Endothelial cell of umbilical vein (primary cell): ENCODE data around the gene DAND5. TPM values are rescaled to one million over a fixed set of nuclear protein-coding genes. Genes with fewer than 3 reads are reported as not detected.

ENCODE experiments used
- BruUV-seq: library from RNA; stranded (reverse); fragments of 400-500 nt; replicated peaks from 2 replicates; lab custom pipeline; 2021; lab: Mats Ljungman, UMichigan
- CTCF ChIA-PET: fragments of 300-600, 350-600 bp; sonication (Branson Sonifier 250); formaldehyde crosslinking; loops from one replicate; lab custom pipeline; 2021; ENCODE audit warnings: antibody characterized with exemption, inconsistent platforms; lab: Charles Lee
- POLR2A ChIA-PET: fragments of 300-600, 350-600 bp; sonication (Branson Sonifier 250); formaldehyde crosslinking; loops from one replicate; lab custom pipeline; 2021; ENCODE audit warnings: antibody characterized with exemption, inconsistent platforms; lab: Charles Lee
- DNase-seq: peaks from one replicate; pipeline ENCODE4 v3.0.0-alpha.2; 2011; ENCODE audit warnings: low read depth, low spot score
- FAIRE-seq: peaks from 2 replicates; lab custom pipeline; 2011; peaks lifted over from hg19 to GRCh38; lab: Jason Lieb, UNC
- H2AFZ ChIP-seq: 2 replicates; pipeline ENCODE4 v1.6.0; 2012; ENCODE audit warnings: low read depth, low read length, control low read depth, inconsistent platforms
- H3K27ac ChIP-seq: 2 replicates; pipeline ENCODE4 v1.5.1; 2011; ENCODE audit warnings: low read depth, mild to moderate bottlenecking, control low read depth, low read length, moderate library complexity; ENCODE audit not compliant: insufficient read depth
- H3K27me3 ChIP-seq, 2 experiments: 2 replicates each; pipeline versions ENCODE4 v1.6.0 to v1.6.1; 2011; ENCODE audit warnings: low read length in 2 of 2, mixed read lengths in 1 of 2; ENCODE audit not compliant: control insufficient read depth in 2 of 2, insufficient read depth in 2 of 2
- H3K36me3 ChIP-seq, 2 experiments: 2 replicates in 1 of 2; 3 replicates in 1 of 2; pipeline ENCODE4 v1.5.1; 2011; ENCODE audit warnings: low read length in 2 of 2, mild to moderate bottlenecking in 1 of 2, moderate library complexity in 1 of 2; ENCODE audit not compliant: control insufficient read depth in 2 of 2, insufficient read depth in 2 of 2; ENCODE audit errors: extremely low read depth in 1 of 2
- H3K4me1 ChIP-seq: 3 replicates; pipeline ENCODE4 v1.5.1; 2011; ENCODE audit warnings: mild to moderate bottlenecking, low read length; ENCODE audit not compliant: control insufficient read depth, insufficient read depth; ENCODE audit errors: extremely low read depth
- H3K4me2 ChIP-seq: 2 replicates; pipeline ENCODE4 v1.6.1; 2011; ENCODE audit warnings: low read length, control low read depth, mixed read lengths; ENCODE audit not compliant: insufficient read depth
- H3K4me3 ChIP-seq, 3 experiments: fragments of 200-600 bp in 1 of 3; sonication (generic), shearing (Covaris generic) in 1 of 3; replicated peaks in 1 of 3; 2 replicates each; pipeline ENCODE4 v1.5.1; 2011 to 2016; ENCODE audit warnings: control low read depth in 3 of 3, low read length in 3 of 3, mild to moderate bottlenecking in 2 of 3, inconsistent platforms in 1 of 3, low read depth in 1 of 3, moderate library complexity in 1 of 3; ENCODE audit not compliant: insufficient read depth in 1 of 3
- H3K79me2 ChIP-seq: 2 replicates; pipeline ENCODE4 v1.6.0; 2012; ENCODE audit warnings: low read length, inconsistent platforms; ENCODE audit not compliant: control insufficient read depth, insufficient read depth
- H3K9ac ChIP-seq: replicated peaks from 2 replicates; pipeline ENCODE3; 2011; ENCODE audit warnings: low read length, control low read depth; ENCODE audit not compliant: insufficient read depth; ENCODE audit errors: extremely low read depth
- H3K9me1 ChIP-seq: replicated peaks from 3 replicates; pipeline ENCODE4 v1.6.0; 2011; ENCODE audit warnings: mild to moderate bottlenecking, low read length; ENCODE audit not compliant: control insufficient read depth, insufficient read depth; ENCODE audit errors: extremely low read depth
- H3K9me3 ChIP-seq: replicated peaks from 2 replicates; pipeline ENCODE4 v1.5.1; 2012; ENCODE audit warnings: low read length, inconsistent platforms; ENCODE audit not compliant: control insufficient read depth, insufficient read depth
- H4K20me1 ChIP-seq: replicated peaks from 2 replicates; pipeline ENCODE3; 2011; ENCODE audit warnings: mild to moderate bottlenecking, low read length; ENCODE audit not compliant: control insufficient read depth, insufficient read depth; ENCODE audit errors: extremely low read depth
- CTCF ChIP-seq, 2 donors: IDR thresholded peaks; 1 replicate in 1 of 2; 2 replicates in 1 of 2; pipeline ENCODE4 v1.5.1; 2011; ENCODE audit warnings: low read length in 2 of 2, mild to moderate bottlenecking in 2 of 2, moderate library complexity in 2 of 2, control low read depth in 1 of 2, inconsistent platforms in 1 of 2, low read depth in 1 of 2; ENCODE audit not compliant: insufficient read depth in 1 of 2; ENCODE audit errors: extremely low read depth in 1 of 2
- EZH2 ChIP-seq: IDR thresholded peaks from 2 replicates; pipeline ENCODE4 v1.6.1; 2012; ENCODE audit warnings: borderline replicate concordance, low read depth, mild to moderate bottlenecking, moderate library complexity, low read length, inconsistent platforms; ENCODE audit not compliant: severe bottlenecking
- FOS ChIP-seq: IDR thresholded peaks from 2 replicates; pipeline ENCODE4 v1.6.1; 2011; ENCODE audit warnings: mild to moderate bottlenecking, low read length, moderate library complexity, borderline replicate concordance; ENCODE audit not compliant: insufficient read depth
- GATA2 ChIP-seq: IDR thresholded peaks from 2 replicates; pipeline ENCODE4 v1.7.0; 2011; ENCODE audit warnings: low read depth, mild to moderate bottlenecking, moderate library complexity, mixed read lengths, low read length; ENCODE audit not compliant: insufficient read length, insufficient read depth
- JUN ChIP-seq: IDR thresholded peaks from 2 replicates; pipeline ENCODE4 v1.6.1; 2011; ENCODE audit warnings: borderline replicate concordance, low read depth; ENCODE audit not compliant: insufficient read length, insufficient read depth
- MAX ChIP-seq: IDR thresholded peaks from 2 replicates; pipeline ENCODE4 v1.6.1; 2011; ENCODE audit not compliant: insufficient read depth, insufficient read length
- MYC ChIP-seq: IDR thresholded peaks from one replicate; pipeline ENCODE4 v1.6.1; 2011; ENCODE audit warnings: mild to moderate bottlenecking, low read depth, low read length
- POLR2A ChIP-seq: IDR thresholded peaks from 2 replicates; pipeline ENCODE4 v1.6.1; 2012; ENCODE audit warnings: low read depth, mild to moderate bottlenecking, control low read depth, low read length
- POLR2AphosphoS5 ChIP-seq: IDR thresholded peaks from 2 replicates; pipeline ENCODE4 v1.6.1; 2012; ENCODE audit warnings: low read depth, mild to moderate bottlenecking, control low read depth, low read length, moderate library complexity; ENCODE audit not compliant: insufficient read depth
- dilution Hi-C: fragments of 300-500 bp; cut with MboI; formaldehyde crosslinking; loops from one replicate; pipeline ENCODE4 v1.15.0; 2019; ENCODE audit warnings: low sequenced_read_pairs; ENCODE audit not compliant: extremely low pct_ligation_motif_present
- intact Hi-C: fragments of 100-400 bp; cut with micrococcal nuclease; formaldehyde crosslinking; loops from one replicate; pipeline ENCODE4 v1.10.0; 2022
- polyA plus RNA-seq, 4 experiments: library from polyadenylated mRNA; depleted of rRNA in 3 of 4; stranded (reverse) in 3 of 4; unstranded in 1 of 4; fragments of >200 nt; gene quantifications; 2 replicates each; pipeline versions ENCODE4 v1.2.1 to v1.2.3, GENCODE V29; 2011 to 2012; ENCODE audit warnings: missing spikeins in 1 of 4
- total RNA-seq: library from RNA; stranded (reverse); gene quantifications from 2 replicates; pipeline ENCODE4 v1.2.3, GENCODE V29; 2021

Gene DAND5
- total and polyA plus RNA-seq, 2 donors (not counting 3 experiments of a cell fraction or from before 2014, with no cell fraction given), result 0.06 to 0.20 TPM

GRCh38 chr19:13020002-13020414 is 50.6 kb downstream of the DAND5 start:
- ChIA-PET POLR2A (interaction anchor here (0.6 kb wide), 1 partner anchor 89 kb away, joined by 3 read pairs; no protein-coding TSS in a partner anchor), CTCF (no interaction called here)
- H3K9me1 ChIP-seq, result no peaks in the 10 kb centered on the region
- peaks cover 27% of the 10 kb centered on the region for H3K4me1 ChIP-seq
- H3K9me3 ChIP-seq, result no peaks in the 10 kb centered on the region
- DNase-seq (peak; percentile 31), FAIRE-seq (no peak)
- intact Hi-C loops (loop anchor here (5.0 kb wide), 1 partner anchor 42 kb away; no protein-coding TSS in a partner anchor), dilution Hi-C loops (no loop called here)
- no peaks in the 10 kb centered on the region for H3K36me3 ChIP-seq
- H3K27ac ChIP-seq, result no peak overlapping the region
- H3K4me2 ChIP-seq, result peak overlapping the region; percentile 16
- no peak overlapping the region for H3K9ac ChIP-seq
- H3K4me3 ChIP-seq, result no peak overlapping the region
- no peaks in the 10 kb centered on the region for H4K20me1 ChIP-seq
- no TSS peak for BruUV-seq
- no peaks in the 10 kb centered on the region for H3K27me3 ChIP-seq
- no peaks in the 10 kb centered on the region for H3K79me2 ChIP-seq
- no peak overlapping the region for H2AFZ ChIP-seq
- TF ChIP-seq JUN (no peak), GATA2 (no peak), EZH2 (no peak), POLR2AphosphoS5 (no peak), FOS (no peak), MAX (no peak), POLR2A (no peak), MYC (no peak), CTCF (IDR thresholded peaks at IDR 0.05; ENCODE audit: extremely low read depth in 1 of 2, insufficient read depth in 1 of 2, low read depth in 1 of 2, low read length in 2 of 2) (no peak)
